NCI-H460 (cell line): ENCODE data around the gene PPT2. TPM values are rescaled to one million over a fixed set of nuclear protein-coding genes. Genes with fewer than 3 reads are reported as not detected.
A peak's percentile ranks its signal among the peaks of the same experiment; 100 is the strongest.
"Not testable (repeated sequence)": the region's sequence is repeated elsewhere in the genome, so short reads cannot be mapped to it uniquely, and the experiment has no call there.

Experiments
- DNase-seq: peaks from one replicate; pipeline ENCODE4 v3.0.0-alpha.2; 2016; ENCODE audit warnings: low read depth; ENCODE audit errors: extremely low read depth
- total RNA-seq: library from RNA; depleted of rRNA; stranded (reverse); fragments of >200 nt; shearing (Covaris generic); gene quantifications from 2 replicates; pipeline ENCODE4 v1.2.3, GENCODE V29; 2014

The PPT2 gene
- total RNA-seq, 1 experiment from 2014 or later = 29.5 TPM

DNA sequence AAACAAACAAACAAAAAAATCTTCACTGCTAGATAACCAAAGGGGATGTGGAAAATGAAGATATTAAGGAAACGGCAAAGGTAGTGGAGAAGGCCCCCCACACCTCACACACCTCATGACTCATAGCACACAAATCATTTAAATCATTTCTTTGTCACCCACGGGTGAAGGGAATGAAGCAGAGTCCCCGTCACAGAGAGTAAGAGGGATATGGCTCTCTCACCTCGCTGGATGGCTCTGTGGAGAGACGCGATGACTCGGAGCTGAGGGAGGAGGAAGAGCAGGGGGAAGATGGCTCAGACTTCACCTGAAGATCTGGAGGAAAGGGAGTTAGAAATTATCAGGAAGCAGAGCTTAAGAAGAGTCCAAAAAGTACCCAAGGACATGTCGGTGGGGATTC, 27.1 kb upstream of the PPT2 start:
- DNase-seq = no peak

DNA sequence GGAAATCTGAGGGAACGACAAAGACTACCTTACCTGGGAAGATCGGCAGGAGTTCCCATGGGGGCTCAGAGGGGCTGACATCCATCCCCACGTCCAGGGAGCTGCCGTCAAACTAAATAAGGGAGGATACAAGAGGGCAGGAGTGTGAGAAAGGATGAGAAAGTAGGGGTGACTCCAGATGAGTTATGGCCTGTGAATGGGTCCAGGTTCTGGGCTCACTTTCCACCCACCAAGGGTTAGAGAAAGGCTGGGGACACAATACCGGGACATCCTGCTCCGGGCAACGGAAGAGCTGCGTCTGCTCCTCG, 26.6 kb upstream of the PPT2 start:
- DNase-seq = no peak

DNA sequence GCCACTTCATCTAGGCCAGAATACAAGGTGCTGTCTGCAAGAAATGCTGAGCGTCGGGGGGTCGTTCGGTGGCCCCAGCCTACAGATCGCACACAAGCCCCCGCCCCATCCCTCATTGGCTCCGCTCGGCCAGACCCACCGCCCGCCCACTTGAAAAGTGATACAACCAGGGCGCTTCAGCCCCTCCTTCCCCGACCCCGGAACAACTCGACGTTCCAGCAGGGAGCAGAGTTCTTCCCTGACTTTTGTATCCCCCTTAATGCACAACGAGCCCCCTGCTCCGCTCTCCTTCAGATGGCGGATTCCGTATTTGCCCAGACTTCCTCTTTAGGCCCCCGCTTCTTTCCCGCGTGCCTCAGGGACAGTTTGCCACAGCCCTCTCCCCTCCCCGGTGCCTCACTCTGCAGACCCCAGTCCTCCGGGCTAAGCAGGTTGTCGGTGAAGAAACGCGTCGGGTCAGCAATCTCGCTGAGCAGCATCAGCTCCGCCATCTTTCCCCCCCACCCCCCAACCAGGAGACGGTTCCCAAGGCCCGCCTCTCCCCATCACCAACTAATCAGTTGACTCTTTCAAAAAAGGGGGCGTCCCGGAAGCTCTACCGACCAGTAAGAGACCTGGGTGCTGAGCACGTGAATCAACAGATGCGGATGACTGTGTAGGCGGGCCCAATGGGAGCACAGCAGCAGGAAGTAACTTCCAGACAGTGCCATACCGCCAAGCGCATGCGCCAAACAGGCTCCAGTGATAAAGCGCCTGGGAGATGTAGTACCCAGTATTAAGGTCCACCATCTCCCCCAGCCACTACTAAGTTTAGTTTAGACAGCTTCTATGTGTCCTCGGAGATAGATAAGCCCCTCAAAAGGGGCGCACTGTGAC, 26.0 kb upstream of the PPT2 start, which contains the start of gene ATF6B:
TSS of gene ATF6B (minus strand) at position 530 of the 876 bp plus-strand sequence. CDS start at position 491, 39 bp downstream.
- DNase-seq = peak; percentile 98

DNA sequence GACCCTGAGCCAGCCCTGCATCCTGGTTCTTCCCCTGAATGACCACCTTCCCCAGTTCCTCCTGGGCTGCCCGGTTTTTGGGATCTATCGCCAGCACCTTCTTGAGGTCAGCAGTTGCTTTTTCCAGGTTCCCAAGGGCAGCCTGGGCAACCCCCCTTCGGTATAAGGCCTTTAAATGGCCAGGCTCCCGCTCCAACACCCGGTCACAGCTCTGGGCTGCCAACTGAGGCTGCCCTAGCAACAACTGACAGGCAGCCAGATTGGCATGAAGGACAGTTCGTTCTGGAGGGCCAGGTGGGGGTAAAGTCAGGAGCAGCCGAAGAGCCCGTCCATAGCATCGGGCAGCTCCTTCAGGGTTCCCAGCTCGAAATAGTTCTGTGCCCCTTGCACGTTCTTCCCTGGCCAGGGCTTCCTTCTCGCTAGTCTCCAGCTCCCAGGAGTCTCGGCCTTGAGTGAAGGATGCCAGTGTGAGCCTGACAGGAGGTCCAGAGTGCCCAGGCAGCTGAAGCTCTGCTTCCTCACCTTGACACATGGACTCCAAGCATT, 25.1 kb upstream of the PPT2 start:
- no peak for DNase-seq

DNA sequence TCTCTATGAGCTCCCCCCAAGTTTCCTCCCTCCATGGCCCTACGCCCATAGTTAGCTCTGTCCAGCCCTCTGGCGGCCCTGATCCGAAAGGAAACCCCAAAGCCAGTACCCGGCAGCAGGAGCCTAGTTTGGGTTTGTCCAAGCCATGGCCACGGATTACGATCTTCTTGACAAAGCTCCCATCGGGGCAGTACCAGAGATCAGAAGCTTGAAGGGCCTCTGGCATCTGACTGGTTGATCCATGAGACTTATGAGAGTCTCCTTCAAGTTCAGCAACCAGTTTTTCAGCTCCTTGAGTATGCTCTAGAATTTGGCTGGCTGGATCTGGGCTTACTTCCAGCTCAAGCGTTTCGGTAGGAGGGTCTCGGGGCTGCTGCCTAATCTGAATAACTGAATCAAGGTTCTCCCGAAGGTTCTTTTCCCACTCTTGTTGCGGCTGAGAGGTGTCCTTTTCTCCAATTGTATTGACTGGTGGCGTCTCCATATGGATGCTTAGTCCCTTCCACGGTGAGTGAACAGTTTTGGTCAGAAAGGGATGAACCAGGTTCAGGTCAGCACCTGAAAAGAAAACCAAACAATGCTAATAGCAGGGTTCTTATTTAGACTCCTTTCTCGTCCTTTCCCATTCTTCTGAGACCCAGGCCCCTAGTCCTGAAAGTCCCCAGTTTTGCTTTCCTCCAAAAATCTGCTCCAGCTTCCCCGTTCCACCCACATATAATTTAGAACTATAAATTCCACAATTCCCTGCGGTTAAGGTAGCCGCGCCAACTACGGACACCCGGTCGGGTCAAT, 24.4 kb upstream of the PPT2 start:
- no peak for DNase-seq

DNA sequence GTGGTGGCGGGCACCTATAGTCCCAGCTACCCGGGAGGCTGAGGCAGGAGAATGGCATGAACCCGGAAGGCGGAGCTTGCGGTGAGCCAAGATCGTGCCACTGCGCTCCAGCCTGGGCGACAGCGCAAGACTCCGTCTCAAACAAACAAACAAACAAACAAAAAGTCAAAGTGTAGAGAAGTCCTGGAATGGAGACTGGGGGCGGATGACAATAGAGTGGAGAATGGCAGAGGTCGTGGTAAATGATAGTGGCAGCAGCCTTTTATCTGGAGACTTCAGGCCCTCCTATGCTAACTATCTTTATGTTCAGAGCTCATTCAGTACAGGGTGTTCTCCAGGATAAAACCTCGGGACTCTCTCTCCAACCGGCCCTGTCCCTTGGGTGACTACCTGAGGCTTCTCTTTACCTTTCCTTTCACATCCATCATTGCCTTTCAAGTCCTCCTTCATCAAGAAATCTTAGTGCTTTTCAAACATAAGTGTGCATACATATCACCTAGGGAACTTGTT, 22.4 kb upstream of the PPT2 start:
- DNase-seq = no peak

DNA sequence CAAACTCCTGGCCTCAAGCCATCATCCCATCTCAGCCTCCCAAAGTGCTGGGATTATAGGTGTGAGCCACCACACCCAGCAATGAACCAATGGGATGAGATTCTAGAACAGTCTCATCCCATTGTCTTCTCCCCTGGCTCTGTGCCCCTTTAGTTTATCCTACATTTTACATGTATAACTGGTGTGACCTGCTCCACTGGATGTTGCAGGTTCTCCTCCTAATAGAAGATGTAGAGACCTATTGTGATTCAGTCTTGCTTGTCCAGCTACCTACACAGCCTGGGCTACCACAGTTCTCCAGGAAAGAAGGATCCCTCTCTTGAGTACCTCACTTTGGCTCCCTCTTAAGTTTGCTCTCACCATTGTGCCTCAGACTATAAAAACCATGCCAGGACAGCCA, 21.8 kb upstream of the PPT2 start:
- no peak for DNase-seq

DNA sequence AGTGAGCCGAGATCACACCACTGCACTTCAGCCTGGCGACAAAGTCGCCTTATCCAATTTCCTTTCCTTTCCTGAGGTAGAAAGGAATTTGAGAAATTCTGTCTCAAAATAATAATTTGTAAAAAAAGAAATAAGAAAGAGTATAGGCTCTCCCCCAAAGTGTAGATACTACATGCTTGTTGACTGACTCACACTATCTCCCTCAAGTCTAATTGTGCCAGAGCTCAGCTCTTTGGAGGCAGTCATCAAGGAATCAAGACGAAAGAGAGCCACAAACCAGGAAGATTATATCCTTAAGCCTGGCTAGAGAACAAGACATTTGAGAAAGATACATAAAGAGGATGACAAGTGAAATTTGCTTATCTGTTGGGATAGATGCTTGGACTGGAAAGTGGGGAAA, 20.2 kb upstream of the PPT2 start:
- DNase-seq = no peak

DNA sequence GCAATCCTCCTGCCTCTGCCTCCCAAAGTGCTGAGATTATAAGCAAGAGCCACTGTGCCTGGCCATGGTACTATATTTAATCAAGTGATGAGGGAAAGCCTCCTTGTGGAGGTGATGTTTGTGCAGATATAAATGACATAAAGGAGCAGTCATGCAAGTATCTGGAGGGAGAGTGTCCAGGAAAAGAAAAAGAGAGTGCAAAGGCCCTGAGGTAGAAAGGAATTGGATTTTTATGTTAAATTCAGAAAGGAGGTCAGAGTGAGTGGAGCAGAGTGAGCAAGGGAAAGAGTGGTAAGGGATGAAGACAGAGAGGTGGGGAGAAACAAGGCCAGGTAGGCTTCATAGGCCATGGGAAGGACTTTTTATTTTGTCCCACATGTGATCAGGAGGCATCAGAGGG, 16.5 kb upstream of the PPT2 start:
- no peak for DNase-seq

DNA sequence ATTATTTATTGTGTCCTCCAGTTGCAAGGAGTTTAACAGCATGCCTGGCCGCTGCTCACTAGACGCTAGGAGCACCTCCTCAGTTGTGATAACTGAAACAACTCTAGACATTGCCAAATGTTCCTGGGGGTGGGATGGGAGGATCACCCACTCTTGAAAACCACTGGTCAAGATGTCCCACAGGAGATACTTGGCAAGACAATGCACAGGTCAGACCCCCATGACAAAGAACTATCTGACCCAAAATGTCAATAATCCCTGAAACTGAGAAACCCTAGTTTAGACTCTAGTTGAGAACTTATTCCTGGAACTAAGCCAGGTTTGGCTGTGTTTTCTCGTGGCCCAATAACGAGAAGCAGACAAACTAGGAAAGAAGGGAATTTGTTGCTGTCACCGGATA, 14.4 kb upstream of the PPT2 start:
- no peak for DNase-seq

DNA sequence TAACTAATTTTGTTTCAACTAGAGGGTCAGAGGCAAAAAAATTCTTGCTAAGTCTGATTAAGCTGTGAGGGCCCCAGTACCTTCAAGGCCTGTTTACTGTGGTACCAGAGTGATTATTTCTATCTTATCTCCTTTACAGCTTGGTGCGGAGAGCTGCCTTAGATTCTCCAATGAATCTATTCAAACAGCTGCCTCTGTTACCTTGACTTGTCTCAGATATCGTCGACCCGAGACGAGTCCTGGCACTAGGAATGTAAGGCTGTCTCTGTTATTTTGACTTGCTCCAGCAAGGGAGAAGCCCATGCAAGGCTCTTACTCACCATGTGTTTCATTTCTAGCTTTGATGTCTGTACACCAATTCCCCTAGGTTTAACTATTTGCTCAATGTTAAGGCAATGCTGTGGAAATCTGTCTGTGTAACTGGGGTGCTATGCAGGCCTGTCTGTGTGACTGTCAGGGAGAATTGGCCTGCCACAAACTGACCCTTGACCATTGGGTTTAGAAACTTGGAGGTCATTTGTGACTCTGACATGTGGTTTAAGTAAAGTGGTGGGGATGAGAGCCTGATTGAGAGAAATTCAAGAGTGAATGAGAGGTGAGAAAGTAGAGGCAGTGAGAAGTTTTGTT, 13.4 kb upstream of the PPT2 start:
- DNase-seq = no peak

DNA sequence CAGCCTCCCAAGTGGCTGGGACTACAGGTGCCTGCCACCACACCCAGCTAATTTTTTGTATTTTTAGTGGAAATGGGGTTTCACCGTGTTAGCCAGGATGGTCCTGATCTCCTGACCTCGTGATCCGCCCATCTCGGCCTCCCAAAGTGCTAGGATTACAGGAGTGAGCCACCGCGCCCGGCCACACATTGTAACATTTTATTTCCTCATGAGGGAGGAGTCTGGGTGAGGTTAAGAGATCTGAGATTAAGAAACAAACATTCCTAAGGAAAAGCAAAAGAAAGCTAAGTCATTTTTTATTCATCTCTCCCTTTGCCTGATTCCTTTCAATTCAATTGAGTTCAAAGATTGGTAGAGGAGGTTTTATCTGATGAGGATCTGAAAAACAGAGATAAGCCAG, 9.7 kb upstream of the PPT2 start:
- DNase-seq = not testable (repeated sequence)

DNA sequence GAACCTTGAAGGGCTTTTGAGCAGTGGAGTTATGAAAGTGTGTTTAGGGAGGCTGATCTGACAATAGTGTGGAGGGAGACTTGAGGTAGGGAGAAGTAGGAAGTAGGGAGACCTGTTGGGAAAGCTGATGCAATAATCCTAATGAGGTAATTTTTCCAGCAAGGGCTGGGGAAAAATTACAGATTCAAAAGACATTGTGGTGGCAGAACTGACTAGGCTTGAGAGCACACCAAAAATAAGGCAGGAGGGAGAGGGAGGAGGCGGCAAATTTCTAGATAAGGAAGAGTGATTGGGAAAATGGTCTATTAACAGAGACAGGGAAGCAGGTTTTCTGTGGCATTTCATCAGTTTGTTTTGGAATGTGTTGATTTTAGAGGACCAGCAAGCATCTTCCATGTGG, 7.7 kb upstream of the PPT2 start:
- DNase-seq = no peak

DNA sequence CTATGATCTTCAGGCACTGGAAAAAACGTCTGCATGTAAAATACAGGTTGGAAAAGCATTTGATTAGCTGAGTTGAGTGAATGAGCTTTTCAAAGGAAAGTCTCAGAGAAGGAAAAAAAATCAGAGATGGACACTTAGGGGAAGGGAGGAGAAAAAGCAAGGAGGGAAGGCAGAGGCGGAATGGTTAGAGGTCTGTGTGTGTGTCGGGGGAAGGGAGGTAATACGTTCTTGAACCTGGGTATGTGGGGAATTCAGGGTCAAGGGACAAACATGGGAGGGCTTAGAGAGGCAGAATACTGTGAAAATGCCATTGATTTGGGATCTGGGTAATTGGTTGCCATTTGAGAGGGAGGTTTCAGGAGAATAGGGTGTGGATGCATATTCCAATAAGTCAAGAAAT, 7.3 kb upstream of the PPT2 start:
- DNase-seq = no peak

DNA sequence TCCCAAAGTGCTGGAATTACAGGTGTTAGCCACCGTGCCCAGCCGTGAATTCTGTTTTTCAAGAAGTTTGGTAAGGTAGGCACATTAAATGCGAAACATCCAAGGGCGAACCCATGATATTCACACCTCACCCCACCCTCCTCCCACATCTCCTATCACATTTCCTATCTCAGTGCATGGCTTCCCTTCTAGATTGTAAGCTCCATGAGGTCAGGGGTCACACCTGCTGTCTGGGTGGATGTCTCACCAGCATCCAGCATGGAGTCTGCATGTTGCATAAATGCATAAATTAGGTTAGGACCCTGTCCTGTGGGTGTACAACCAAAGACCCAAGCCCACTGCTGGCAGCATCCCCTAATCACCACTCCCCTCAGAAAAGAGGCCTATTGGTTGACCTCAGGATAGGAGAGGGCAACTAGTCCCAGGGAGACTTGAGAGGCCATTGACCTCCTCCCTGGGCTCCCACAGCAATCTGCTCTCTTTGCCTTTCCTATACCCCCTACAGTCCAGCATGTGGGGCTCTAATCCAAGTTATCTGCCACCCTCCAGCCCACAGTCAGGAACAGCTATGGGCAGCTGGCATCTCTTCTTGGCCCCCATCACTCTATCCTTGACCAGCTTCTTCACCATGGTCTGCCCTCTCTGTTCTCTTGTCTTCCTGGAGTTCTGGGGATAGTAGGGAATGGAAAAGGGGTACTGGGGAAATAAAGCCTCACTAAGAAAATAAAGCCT, 6.4 kb upstream of the PPT2 start:
- DNase-seq = no peak

DNA sequence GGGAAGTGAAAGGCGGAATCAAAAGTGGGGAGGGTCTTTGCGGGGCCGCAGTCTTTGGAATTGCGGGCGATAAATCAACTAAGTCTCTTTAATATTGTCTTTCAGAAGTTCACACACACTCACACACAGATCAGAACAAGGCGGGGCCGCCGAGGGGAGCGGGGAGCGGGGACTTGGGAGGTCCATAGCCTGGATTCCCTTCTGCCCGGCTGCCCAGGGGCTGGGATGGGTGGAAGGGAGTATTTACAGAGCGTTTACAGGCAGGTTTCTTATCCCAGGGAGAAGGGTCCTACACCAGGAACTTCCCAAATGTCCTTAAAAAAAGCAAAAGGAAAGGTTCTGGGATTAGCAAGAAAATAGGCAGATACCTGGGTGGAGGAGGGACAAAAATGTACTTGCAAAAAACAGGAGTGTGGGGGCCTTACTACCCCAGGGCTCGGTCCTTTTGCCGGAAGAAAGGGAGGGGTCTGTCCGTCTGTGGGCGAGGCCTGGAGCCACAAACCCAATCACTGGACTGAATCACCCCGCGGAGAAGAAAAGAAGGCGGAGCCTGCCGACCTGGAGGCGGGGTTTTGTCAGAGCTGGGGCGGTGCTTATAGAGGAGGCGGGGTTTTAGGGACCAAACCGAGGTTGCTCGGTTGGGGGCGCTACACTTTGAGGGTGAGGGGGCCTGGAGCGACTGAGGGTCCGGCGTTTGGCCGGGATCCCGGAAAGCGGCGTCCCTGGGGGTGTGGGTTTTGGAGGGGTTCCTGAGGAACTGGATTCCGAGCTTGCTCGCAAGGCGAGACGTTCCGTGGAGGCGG, 5.5 kb upstream of the PPT2 start:
- DNase-seq = no peak

DNA sequence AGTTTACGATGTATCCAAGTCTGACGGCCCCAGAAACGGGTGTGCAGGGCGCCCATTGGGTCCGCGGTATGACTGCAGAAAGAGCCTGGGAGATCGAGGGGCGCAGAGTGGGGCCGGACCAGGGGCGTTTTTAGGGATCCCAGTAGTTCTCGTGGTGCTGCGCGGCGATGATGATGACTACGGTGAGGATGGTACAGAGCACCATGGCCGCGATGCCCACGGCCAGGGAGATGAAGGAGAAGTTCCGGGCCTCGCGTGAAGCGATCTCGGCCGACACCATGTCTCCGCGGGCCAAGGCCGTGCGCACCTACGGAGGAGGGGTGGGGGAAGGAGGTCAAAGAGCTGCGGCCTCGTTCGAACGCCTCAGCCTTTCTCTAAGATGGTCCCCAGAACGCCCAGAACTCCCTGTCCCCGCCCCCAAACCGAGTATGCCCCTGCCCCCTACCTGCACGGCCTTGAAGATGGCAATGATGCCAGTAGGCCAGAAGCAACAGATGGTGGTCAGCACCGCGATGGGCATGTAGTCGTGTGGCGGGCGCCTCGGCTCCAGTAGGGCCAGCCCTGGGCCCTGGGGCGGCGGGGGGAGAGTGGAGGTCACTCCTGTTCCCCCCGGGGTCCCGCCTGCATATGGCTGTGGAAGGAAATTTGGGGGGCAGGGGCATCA, 4.7 kb upstream of the PPT2 start:
- DNase-seq = no peak

DNA sequence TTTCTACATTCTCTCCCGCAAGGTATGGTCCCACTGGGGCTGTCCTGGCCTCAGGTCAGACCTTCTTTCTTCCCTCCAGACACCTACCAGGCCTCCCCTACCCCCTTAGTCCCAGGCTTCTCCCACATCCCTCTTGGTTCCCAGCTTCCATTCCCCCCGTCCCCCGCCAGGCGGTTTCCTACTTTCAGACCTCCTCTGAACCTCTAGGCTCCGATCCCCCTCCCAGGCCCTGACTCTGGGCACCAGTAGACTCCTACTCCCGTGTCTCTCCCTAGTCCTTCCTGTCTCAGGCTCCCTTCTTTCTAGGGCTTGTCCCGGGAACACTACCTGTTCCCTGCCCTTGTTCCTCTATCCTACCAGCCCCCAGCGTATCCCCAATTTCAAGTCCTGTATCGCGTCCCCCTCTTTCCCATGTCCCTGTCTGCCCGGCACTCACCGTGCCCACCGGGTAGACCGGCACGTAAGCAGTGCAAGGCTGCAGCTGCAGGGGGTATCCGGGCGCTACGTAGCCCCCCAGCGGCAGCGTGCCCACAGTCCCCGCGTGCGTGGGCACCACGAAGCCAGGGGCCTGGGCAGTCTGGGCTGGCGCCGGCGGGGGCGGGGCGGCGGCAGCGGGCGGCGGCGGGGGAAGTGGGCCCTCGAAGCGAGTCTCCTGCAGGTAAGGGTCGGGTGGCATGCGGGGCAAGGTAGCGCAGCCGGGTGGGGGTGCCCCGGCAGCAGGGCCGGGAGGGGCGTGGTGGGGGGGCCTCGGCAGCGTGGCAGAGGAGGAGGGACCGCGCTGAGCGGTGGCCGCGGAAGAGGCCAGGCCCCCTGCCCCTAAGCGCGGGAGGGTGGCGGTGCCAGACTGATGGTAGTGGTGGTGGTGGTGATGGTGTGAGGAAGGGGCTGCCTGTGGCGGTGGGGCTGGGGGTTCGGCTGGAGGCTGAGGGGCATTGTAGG, 3.7 kb upstream of the PPT2 start:
- DNase-seq = no peak
